CD4-positive, alpha-beta T cell treated with Interleukin-17A for 1 hour (primary cell): Measurements from ENCODE around the gene LY6G6C.

Source experiments
- DNase-seq: peaks from one replicate; pipeline ENCODE4 v3.0.0-alpha.2; 2020

The LY6G6C gene

DNA sequence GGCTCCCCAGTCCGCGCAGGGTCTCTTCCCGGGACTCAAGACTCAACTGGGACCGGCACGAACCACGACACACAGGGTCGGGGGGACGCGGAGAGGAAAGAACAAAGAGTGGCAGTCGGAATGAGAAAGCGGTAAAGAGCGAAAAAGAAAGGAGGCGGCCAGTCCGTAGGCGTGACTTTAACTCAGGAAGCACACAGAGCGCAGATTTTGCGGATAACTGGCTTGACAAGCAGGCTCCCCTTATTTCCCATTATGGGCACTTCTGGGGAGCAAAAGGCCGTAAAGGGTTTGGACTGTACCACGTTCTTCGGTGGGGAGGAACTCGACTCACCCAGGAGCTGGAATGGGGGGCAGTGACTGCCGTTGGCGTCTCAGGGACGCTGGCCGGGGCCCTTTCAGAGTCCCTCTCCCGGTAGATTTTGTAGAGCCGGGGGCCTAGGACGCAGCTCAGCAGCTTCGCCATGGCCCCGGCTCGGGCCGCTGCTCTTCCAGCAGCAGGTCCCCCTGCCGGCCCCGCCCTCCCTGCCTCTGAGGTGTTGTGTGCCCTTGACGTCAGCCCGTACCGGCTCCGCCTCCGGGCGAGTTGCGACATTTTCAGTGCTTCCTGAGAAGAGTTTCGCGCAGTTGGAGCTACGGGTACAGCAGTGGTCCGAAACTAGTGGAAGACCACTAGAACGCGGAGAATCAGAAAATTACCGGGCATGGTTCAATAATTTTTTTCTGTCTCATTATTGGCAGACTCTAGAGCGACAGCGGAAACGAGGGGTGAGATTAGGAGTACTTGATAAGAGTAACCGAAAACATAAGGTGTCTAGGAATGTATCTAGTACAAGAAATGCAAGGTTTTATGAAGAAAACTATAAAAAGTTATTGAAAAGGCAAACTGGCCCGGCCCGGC, 18.5 kb downstream of the LY6G6C start, which contains the start of gene ABHD16A:
Gene ABHD16A, minus strand, starts transcription at position 506 of the 898 bp plus-strand sequence. Its CDS starts 43 bp downstream, at position 463.
- DNase-seq = peak; percentile 98

DNA sequence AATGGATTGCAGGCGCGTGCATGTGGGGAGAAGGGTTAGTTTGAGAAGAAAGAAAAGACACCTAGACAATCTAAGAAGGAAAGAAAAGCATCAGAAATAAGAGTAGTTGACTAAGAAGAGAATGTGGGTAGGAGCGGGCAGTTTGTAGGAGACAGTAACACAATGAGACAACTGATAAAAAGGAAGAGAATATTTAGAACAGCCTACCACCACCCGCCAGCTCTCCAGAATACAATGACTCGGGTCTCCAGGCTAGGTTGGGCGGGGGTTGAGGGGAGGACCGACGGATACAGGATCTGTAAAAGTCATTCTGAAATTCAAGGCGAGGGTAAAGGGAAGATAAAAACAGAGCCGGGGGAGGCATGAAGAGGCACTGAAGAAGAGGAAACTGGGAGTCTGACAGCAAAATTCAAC, 19.1 kb downstream of the LY6G6C start:
- DNase-seq = peak; percentile 5

DNA sequence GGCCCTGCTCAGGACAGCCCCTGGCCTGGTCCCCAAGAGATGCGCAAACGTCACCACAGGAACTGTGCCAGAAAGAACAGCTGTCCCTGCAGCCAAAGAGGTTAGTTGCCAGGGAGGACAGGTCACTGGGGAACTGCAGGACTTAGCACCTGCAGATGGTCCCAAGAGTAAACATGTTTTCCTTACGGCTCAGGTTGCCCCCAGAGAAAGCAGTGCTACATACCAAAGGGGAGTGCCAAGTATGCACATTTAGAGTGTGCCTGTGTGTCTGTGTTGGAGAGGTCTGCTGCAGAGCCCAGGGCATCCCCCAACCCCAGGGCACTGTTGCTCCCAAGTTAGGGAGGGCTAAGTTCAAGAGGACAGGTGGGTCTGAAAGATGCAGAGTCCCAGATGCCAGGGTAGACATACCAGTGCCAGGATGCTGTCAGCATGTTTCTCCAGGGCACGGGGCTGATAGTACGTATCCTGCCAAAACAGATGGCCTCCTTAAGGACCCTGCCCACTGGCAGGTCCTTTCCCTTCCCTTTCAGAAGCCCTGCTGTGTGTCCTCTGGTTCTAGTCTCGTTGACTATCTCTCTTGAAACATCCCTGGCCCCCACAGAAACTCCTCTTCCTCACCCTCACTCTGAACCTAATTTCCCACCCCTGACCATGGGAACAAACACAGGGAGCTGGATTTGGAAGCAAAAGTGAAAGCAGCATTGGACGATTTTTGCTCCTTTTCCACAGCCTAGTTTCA, 19.7 kb downstream of the LY6G6C start:
- no peak for DNase-seq

DNA sequence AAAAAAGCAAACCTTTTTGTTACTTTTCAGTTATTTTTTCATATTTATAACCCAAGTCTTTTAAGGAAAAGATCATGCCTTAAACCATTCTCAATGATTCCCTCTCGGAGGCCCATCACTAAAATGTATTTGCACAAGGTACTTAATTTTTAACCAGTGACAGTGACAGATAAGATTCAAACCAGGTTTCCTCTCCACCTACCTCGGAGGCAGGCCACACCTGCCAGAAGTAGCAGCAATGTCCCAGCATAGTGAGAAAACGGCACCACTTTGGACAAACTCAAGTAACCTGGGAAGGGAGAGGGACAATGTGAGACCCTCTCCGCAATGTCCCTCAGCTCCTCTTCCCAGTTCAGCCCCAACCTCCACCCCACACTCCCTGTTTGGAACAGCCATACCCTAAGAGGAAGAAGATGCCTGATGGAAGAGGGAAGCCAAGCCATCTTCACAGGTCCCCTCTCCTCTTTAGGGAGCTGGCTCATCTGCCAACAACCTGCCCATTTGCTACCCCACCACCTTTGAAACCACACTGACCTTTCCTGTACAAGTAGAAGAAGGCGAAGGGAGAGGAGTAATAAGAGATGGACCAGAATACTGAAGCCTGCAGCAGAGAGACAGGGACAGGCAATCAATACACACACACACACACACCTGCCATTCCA, 20.7 kb downstream of the LY6G6C start:
- no peak for DNase-seq

DNA sequence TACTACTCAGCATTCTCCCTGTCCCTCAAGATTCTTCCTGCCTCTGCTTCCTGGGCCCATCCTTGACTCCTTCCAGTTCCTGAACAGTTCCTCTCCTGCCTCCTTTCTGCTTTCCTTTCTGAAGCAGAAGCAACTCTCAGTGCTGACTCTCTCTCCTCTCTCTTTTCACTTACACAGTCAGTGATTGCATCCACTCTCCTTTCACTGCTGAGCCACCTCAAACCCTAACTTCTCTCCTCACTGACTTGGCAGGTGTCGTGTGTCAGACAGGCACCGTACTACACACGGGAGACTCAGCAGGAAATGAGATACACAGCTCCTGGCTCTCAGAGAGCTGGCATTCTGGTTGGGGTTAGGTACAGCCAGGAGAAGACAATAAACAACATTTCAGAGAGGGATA, 24.0 kb downstream of the LY6G6C start:
- DNase-seq = no peak

DNA sequence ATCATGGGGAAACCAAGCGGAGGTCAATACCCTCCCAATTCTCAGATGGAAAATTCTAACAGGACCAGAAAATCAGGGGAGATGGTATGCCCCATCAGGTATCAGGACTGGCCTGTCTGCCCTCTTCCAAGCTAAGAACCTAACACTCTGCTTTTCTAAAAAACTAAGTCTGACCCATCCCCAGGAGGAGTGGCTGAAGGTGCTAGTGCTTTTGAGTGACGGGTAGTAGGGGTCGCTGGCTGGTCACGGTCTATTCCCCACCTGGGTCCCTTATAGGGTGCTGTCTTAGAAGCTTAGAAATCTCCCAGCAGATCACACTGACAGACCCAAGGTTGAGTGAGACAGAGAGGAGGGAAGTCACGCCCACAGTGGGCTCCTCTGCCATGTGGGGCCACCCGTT, 28.0 kb downstream of the LY6G6C start:
- no peak for DNase-seq

DNA sequence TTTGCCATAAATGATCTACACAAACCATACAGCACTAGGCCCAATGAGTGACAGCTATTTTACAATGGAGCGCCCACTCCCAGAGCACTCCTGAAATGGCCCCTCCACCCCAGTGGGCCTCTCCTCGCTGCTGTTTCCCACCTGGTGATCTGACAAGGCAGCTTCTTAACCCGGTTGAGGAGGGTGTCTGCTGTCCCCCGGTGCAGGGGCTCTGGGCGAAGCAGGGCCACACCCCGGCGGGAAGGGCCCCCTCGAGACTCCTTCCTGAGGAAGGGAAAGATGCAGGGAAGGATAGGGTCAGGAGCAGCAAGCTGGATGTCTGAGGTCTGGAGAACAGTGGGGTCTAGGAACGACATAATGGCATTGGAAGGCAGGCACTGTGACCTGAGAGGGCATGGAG, 28.7 kb downstream of the LY6G6C start:
- no peak for DNase-seq

DNA sequence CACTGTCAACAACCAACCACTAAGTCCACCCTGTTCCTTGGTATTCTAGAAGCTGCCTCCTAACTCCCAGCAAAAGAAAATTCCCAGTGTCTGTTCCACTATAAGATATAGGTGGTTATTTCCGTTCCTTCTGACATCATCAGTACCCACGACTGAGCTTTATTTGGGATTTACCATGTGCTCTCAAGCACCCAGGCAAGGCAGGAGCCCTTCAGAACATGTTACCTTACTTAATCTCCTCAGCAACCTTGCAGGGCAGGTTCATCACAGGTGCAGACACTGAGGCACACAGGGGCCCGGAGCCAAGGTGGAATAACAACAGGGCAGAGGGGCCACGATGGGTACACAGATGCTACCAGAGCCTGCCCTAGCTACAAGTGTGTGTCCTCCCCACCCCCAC, 29.2 kb downstream of the LY6G6C start:
- DNase-seq = no peak

DNA sequence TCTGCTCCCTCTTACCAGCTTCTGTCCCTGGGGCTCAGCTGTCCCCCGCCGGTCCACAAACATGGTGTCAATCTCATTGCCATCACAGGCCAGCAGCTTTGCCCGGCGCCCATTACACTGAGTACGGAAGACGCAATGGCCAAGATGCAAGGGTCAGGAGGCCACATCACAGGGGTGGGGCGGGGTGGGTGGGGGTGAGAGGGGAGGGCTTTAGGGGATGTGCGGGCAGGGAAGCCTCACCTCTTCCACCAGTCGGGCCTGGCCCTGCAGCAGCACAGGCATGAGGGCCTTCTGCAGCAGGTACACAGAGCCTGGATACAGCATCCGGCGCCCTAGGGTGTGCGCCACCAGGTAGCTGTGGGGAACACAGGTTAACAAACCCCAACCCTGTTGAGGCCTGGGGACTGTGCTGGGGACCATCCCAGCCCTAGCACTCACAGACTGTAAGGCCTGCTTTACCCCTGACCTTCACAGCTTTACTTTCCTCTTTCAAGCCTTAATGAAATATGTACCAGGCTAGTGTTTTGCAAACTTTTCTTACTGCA, 29.9 kb downstream of the LY6G6C start:
- no peak for DNase-seq

DNA sequence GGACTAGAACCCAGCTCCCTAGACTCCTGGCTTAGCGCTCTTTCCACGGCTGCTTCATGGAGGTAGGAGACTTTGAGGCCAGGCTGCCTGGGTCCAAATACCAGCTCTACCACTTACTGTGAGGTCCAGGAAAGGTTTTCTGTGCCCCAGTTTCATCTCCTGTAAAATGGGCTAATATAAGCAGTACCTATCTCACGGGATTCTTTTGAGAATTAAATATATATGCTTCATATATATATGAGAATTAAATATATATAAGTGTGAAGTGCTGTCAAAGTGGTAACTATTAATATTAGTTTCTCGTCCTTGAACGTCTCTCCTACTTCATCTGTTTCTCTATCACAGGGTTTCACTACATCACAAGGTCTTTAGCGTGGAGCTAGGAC, 30.5 kb downstream of the LY6G6C start:
- DNase-seq = no peak

DNA sequence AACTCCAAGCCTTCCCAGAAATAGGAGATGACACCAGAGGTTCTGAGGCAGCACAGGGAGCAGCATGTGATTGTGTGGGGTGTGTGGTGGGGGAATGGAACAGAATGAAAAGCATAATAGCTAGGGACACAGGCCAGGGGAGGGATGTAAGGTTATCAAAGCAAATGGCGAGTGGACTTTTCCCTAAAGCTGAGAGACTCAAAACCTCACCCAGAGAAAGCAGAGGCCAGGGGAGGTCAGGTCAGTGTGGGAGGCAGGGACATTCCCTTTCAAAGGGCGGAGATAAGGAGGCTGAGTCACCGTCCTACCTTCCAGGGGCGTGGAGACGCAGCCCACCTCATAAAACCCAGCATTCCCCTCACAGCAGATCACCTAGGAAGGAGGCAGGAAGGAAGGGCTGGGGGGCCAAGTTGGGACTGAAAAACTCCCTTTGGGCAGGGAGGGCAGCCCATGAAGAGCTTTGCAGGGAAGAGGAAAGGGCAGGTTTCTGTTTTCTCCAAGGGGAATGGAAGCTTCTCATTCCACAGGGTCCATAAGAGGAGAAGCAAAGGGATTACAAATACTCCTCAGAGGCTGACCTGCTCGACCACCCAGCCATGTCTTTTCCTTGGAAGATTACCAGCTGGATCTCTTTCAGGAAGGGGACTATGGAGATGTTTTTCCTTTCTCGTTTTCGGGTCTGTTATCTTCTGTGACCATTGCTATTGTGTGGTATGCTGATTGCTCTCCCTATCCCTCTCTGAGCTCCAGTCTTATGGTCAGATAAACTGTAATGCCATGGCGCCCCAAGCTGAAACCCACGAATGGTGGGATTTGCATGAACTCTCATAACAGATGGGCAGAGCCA, 31.1 kb downstream of the LY6G6C start:
- no peak for DNase-seq

DNA sequence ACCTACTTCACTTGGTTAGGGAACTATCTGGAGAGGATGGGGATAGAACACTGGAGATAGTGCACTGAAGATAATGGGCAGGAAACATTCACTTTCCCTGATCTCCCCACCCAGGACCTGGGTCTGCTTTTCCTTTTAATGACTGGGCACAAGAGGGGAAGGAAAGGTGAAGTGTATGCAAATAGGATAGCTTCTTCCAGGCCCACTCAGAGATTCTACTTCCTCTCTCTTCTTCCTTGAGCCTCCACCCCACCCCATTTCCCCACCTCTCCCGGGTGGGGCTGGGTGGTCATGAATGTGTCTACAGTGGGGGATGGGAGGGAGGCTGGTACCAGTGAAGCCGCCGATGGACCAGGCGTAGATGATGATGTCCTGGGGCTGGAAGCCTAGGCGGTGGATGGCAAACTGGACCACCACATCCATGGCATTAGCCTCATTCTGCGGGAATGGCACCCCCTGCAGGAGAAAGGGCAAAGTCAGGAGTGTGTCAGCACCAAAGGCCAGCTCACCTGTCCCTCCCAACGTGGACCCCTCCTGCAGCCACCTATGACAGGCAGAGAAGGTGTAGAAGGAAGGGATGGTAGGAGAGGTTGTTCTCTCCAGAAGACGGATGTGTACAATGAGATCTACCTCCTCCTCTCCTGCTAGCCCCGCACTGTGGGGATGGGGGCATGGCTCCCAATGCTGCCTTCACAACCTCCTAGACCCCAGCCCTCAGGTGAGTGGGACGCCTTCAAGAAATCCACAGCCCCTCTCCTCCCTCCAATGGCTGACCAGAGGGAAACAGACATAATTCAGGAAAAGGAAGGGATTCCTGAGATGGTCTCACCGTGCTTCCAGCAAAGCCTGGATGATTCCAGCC, 32.1 kb downstream of the LY6G6C start:
- no peak for DNase-seq

DNA sequence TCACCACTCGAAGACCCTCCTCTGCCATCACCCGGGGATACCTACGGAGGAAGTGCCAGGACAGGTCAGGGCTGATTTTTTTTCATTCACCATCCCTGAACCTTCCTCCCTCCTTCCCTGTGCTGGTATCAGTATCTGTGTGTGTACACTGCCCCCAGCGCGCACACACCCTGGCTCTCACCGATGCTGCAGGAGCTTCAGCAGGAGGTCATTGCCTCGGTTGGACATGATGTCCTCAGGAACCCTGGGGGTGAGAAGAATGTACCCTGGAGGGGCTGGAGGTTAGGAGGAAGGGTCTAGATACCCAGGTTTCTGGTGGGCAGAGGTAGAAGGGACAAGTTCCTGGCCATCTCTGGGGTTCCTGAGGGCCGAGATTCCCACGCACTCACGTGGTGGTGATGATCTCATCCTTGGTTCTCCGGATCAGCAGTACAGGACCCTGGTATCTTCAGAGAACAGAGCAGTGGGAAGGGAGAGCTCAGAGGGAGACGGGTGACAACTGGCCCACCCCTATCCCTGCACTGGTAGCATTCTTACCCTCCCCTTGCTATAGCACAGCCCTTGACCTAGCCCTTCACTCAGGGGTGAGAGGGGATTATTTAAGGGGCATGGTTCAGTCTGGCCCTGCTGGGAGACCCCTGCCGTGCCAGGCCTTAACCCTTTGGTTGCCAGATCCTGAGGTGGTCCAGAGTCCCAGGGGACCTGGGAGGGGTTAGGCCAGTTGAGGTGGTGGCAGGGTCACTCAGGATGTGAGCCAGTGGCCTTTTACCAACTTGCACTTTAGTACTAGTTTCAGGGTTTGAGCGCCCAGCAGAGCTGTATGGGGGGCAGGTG, 33.5 kb downstream of the LY6G6C start:
- DNase-seq = no peak

DNA sequence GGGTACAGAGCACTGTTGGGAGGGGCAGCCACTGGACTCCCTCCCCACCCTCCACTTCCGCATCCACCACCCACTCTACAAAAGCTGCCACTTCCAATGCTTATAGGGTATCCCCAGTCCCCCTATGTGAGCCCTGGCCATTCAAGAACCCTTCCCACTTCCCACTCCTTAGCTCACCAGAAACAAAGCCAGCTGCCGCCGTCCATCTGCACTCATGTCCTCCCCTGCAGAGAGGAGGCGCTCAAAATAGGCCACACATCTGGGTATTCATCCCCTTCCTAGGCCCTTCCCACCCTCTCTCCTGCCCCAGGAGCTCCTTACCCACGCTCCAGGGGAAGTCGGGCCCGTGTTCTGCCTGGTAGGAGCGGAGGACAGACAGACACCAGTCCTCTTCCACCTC, 34.2 kb downstream of the LY6G6C start:
- no peak for DNase-seq

DNA sequence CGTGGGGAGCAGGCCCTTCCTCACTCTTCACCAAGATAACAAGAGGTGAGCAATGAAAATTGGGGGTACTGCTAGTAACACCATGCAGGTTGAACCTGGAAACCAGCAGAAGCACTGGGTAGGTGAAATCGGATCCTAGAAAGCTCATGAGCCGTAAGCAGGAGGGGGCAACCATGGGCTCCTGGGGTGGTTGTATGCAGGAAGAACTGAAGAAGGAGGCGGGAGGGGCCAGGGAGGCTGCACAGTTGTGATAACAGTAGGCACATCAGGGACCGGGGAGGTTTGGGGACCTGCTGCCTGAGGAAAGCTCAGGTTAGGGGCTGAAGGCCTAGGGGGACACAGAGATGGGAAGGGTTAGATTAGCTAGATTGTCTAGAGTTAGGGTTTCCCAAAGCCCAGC, 35.1 kb downstream of the LY6G6C start:
- DNase-seq = no peak

DNA sequence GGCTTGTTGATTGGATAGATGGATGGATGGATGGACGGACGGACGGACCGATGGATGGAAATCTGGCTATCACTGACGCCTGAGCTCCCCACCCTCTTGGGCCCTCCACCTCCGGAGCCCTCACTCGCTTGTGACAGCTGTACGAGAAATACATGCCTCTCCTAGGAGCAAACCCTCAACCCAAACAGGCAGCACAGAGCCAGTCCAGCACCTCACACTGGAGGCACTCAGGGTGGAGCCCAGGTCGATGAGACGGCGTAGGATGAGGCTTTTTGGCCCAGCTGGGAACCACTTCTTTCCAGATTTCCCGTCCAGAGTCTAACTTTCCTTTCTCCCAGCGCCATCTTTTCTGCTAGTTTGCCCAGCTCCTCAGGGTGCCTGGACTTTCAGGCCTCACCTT, 38.0 kb downstream of the LY6G6C start:
- DNase-seq = no peak

DNA sequence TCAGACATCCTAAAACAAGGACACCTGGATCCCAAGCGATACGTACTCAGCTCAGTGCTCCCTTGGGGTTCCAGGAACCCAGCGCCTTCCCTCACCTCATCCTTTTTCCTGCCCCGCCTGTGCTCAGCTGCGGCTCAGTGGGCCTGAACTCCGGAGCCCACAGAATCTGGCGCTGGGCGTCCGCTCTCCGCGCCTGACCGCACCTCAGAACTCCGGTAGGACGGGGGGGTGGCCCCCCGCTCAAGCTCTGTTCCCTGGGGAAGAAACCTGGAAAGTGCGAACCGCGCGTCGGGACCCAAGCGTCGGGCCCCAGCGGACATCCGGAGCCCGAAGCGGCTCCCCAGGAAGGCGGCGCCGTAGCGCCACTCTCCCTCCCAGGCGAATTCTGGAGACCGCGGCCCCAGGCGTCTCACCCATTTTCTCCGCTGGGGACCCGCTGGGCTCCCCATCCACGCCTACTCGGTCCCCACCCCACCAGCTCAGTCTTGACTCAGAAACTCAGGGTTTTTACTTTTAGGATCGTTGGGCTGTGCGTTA, 40.3 kb downstream of the LY6G6C start:
- DNase-seq = peak; percentile 45

DNA sequence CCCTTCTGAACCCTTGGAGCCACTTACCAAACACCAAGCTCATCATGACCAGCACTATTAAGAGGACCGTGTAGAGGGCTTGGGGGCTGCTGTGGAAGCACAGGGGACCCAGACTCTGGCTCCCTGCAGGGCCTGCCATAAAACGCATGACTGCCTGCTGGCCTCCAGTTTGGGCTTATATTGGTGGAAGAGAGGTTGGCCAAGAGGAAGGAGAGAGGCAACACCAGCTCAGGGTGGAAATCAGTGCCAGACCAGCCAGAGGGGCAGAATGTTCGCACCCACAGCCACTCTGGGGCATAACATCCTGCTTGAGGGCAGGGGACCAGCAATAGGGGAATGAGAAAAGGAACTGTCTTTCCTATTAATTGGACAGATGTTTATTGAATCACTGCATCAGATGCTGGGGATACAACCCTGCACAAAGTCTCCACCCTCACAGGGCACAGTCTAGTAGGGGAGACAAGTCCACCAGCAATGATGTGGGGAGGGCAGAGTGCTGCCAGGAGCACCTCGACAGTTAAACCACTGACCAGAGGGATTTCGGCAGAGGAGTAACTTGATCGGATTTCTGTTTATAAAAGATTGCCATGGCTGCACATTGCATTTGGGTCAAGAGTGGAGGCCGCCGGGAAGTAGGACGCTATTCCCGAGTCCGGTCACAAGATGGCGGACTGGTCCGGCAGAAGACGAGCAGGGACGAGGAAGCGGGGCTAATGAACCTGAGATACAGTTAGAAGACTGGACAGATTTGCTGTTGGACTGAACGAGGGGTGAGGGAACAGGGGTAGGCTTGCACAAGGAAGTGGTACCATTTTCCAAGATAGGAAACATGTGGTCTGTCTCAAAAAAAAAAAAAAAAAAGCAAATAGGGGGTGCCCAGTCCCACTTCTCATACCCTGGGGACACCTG, 41.1 kb downstream of the LY6G6C start, which contains the start of gene LY6G5C:
Gene LY6G5C, minus strand, starts transcription at position 842 of the 909 bp plus-strand sequence. Its CDS starts 694 bp downstream, at position 148.
- peak; percentile 79 for DNase-seq

DNA sequence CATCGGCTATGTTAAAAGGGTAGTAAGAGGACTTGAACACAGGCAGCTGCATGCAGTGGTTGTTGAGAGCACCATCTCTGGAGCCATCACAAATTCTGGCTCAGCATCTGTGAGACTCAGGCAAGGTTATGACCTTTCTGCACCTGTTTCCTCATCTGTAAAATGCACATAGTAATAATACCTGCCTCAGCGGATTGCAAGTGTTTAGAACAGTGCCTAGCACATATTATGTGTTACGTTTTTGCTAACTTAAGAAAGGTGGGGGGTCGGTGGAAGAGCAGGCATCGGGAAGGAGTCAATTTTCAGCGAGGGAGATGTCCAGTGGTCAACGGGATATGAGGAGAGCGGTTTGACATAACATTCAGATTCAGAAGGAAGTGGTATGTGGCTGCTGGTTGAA, 43.6 kb downstream of the LY6G6C start:
- DNase-seq = no peak
